B cell (primary cell): ENCODE results near the gene DZIP1L.

Source experiments
- CTCF ChIP-seq: fragments of 200-600 bp; IDR thresholded peaks from one replicate; pipeline ENCODE4 v1.8.0; 2022; ENCODE audit warnings: antibody characterized with exemption, mild to moderate bottlenecking
- EZH2 ChIP-seq: IDR thresholded peaks from 2 replicates; pipeline ENCODE4 v1.6.1; 2012; ENCODE audit warnings: borderline replicate concordance, low read depth, mild to moderate bottlenecking, moderate library complexity, low read length; ENCODE audit not compliant: insufficient read depth, poor library complexity, severe bottlenecking

GRCh38 chr3:138025553-138025952 lies 89.9 kb downstream of the DZIP1L start:
- TF ChIP-seq CTCF (no peak), EZH2 (no peak)
